Measurements from ENCODE around the gene MTCL1.

The MTCL1 gene

DNA sequence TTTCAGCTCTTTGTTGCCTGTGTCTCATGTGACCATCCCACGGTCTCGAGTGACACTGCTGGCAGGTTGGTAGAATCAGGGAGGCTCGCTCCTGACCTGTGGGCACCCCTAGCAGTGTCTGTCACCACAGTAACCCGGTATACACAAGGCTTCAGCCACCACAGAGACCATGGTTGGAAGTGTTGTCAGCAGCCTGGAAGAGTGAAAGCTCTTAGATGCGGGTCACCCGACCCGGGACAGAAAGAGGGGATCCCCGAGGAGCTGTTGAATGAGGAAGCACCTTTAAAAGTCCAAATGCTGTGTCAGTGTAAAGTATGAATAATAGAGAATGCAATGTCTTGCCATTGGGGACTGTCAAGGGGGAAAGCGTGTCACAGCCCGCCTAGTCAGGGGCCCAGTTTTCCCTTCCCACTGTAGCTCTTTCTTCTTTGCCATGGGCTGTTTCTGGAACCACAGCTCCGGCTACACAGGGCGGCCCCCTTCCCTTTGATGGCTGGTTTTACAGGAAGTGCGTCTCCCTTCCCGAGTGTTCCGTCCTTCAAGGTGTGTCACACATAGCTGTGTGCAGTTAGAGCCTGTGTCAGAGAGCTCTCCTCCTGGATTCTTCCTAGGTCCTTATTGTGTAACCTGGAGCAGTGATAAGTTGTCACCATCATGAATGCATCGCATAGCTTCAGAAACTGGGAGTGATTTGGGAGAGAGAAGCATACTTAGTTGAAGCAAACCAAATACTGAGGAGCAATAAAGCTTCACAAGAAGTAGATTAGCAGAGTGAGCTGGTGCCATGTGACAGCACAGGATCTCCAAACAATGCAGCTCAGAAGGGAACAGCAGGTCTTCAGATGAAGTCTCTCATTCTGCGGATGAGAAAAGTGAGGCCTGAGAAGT, 81.4 kb downstream of the MTCL1 start:
- TF ChIP-seq, protein P1, sequence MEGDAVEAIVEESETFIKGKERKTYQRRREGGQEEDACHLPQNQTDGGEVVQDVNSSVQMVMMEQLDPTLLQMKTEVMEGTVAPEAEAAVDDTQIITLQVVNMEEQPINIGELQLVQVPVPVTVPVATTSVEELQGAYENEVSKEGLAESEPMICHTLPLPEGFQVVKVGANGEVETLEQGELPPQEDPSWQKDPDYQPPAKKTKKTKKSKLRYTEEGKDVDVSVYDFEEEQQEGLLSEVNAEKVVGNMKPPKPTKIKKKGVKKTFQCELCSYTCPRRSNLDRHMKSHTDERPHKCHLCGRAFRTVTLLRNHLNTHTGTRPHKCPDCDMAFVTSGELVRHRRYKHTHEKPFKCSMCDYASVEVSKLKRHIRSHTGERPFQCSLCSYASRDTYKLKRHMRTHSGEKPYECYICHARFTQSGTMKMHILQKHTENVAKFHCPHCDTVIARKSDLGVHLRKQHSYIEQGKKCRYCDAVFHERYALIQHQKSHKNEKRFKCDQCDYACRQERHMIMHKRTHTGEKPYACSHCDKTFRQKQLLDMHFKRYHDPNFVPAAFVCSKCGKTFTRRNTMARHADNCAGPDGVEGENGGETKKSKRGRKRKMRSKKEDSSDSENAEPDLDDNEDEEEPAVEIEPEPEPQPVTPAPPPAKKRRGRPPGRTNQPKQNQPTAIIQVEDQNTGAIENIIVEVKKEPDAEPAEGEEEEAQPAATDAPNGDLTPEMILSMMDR (IDR thresholded peaks at IDR 0.05; ENCODE audit: low read depth, low read length) = no peak
- DNase-seq (ENCODE audit: extremely low read depth, low read depth) = no peak

DNA sequence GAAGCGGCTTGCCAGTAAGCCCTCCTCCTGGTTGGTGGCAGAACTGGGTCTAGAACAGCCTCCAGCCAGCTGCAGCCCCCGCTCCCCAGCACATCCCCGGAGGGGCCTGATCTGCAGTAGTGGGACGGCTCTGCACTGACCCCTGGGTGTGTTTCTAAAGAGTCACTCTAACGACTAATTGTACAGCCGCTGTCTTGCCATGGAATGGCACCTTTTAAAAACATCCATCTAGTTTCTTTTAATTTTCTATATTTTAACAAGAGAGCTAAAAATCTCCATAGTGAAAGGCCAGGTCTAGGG, 82.0 kb downstream of the MTCL1 start:
- TF ChIP-seq, protein P1 (IDR thresholded peaks at IDR 0.05; ENCODE audit: low read depth, low read length) = no peak
- DNase-seq (ENCODE audit: extremely low read depth, low read depth) = no peak

DNA sequence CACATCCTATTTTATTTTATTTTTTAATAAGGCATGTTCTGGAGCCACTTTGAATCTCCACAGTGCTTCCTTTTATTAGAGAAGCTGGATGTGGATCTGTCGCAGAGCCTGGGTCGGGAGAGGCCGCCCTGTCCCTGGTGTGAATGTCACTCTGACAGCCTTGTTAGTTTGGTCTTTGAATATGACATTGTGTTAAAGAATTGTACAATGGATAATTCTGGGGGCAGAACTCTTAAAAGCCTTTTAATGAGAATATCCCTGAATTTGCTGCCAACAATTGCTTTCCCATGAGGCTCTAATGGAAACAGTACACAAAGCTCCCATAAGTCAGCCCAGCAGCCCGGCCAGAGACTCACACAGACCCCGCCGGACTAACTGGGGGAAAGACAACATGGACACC, 82.4 kb downstream of the MTCL1 start:
- DNase-seq (ENCODE audit: extremely low read depth, low read depth) = no peak

DNA sequence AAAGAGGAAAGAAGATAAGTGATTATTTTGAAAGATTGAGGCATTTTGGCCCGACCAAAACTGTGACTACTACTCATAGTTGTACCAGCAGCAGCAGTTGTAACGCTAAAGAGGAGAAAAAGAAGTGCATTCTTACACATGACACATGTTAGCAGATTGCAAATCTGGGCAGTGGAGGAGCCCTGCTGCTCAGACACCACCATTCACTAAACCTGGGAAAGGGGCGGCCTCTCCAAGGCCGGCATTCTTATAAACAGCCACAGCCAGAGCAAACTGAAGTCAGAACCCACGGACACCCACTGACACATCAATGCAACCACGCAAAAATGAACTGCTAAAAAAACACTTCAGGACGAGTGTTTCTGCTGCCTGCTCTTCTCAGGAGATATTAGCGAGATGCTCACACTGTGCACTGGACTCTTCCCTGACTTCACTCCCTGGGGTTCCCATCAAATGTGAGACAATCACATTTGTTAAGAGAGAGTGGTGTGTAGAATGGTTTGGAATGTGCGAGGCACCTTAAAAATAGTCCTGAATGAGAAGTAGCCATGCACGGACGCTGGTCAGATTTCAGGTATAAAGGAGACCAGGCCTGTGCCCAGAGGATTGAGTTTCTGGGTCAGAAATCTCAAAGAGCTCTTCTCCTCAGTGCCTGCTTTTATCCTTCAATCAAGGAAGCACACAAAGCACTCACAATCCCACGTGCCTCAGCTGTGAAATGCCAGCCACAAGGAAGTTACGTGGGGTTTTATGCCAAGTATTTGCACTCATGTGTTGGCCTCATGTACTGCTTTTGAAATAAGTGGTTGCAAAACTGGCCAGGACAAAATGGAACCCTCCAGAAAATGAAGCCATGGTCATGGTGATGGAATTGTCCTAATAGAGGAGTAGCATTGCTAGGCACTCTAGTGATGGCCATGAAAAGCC, 83.4 kb downstream of the MTCL1 start:
- DNase-seq (ENCODE audit: extremely low read depth, low read depth) = no peak
- TF ChIP-seq, protein P1 (IDR thresholded peaks at IDR 0.05; ENCODE audit: low read depth, low read length) = no peak

More for the DNA sequence above, 82.4 kb downstream of the MTCL1 start:
- TF ChIP-seq, protein P1 (IDR thresholded peaks at IDR 0.05; ENCODE audit: low read depth, low read length) = no peak

DNA sequence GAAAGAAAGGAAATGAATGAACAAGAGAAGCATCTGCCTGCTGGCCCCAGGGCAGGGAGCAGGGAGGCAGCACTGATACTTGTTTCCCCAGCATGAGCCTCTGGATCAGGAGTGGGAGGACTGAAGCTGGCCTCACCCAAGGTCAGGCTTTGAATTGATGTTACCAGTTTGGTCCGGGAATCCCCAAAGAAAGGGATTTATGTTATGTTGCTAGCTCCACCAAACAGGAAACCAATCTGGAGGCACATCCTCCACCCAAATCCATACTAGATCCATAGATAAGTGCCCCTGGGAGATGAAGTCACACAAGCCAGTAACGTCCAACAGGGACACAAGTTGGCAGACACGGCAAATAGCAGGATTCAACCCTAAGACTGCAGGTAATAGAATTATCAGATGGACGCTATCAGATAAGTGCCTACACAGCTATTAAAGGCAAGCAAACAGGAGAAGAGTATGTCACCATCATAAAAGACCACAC, 85.9 kb downstream of the MTCL1 start:
- TF ChIP-seq, protein P1 (IDR thresholded peaks at IDR 0.05; ENCODE audit: low read depth, low read length) = no peak
- no peak for DNase-seq (ENCODE audit: extremely low read depth, low read depth)

DNA sequence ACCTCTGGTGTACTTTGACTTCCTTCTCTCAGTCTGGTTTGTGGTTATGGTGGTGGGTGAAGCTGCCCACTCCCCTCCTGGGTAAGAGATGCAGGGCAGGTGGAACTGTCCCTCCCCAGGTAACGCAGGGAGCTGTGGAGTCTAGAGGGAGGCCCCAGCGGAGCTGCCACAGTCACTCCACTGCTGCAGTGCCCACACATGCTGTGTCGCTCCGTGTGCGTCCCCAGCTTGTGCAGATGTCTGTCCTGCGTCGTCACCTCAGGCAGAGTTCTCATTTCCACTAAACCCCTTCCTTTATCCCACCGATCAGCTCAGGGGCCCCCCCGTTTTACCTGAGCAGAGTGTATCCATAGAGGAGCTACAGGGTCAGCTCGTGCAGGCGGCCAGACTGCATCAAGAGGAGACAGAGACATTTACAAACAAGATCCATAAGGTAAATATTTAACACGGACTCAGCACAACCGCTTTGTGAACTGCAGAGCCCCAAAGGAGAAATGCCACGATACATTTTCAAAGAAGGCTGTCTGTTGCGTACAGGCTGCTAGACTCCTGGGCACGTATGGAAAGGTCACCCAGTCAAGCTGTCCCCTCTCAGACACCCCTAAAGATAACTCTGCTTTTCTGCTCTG, 87.4 kb downstream of the MTCL1 start:
- no peak for DNase-seq (ENCODE audit: extremely low read depth, low read depth)
- TF ChIP-seq, protein P1 (IDR thresholded peaks at IDR 0.05; ENCODE audit: low read depth, low read length) = no peak

Measured in AG09319 (cell line).